Measurements from ENCODE around the gene GADD45A. TPM values are rescaled to one million over a fixed set of nuclear protein-coding genes. Genes with fewer than 3 reads are reported as not detected.
A peak's percentile ranks its signal among the peaks of the same experiment; 100 is the strongest.

The GADD45A gene
- total and polyA plus RNA-seq, 9 of the 15 experiments (the other 6 are each of a cell fraction or from before 2014, with no cell fraction given), result 21.3 to 156 (median 62.1) TPM

GRCh38 chr1:67733681-67734322, 48.8 kb downstream of the GADD45A start (continued):
- TF ChIP-seq MAZ (CRISPR knock-in tag; conservative IDR thresholded peaks at IDR 0.05 in 1 of 2, IDR thresholded peaks at IDR 0.05 in 1 of 2) (peak; percentile 59 to 88; a peak in 3 of 4 replicates), ZNF75A (CRISPR knock-in tag; IDR thresholded peaks at IDR 0.05) (no peak), ZBTB9 (CRISPR knock-in tag; IDR thresholded peaks at IDR 0.05) (peak; percentile 32; the same call in 1 of the 2 replicates), ZBTB43 (CRISPR knock-in tag; IDR thresholded peaks at IDR 0.05) (peak; percentile 79), NFYB (IDR thresholded peaks at IDR 0.05; ENCODE audit: extremely low read depth, insufficient read length) (no peak), TAF9B (IDR thresholded peaks at IDR 0.05; ENCODE audit: partially characterized antibody) (peak; percentile 35), ELF1 (tag; IDR thresholded peaks at IDR 0.05) (peak; percentile 49; the same call in 1 of the 2 replicates), ZNF717 (CRISPR knock-in tag; IDR thresholded peaks at IDR 0.05) (no peak), ATF7 (IDR thresholded peaks at IDR 0.05) (peak; percentile 55), FOXJ2 (tag; IDR thresholded peaks at IDR 0.05) (no peak), ARID1B (IDR thresholded peaks at IDR 0.05) (peak; percentile 99), FOSL1 (tag; conservative IDR thresholded peaks at IDR 0.05) (peak; percentile 73), CTBP1 (IDR thresholded peaks at IDR 0.05; ENCODE audit: borderline replicate concordance) (peak; percentile 83), GABPA (tag; conservative IDR thresholded peaks at IDR 0.05; ENCODE audit: low read depth) (no peak), ASH1L (IDR thresholded peaks at IDR 0.05; ENCODE audit: borderline replicate concordance, low read depth, partially characterized antibody) (no peak), NFE2 (IDR thresholded peaks at IDR 0.05; ENCODE audit: low read depth) (peak; percentile 87), ATF1 (CRISPR knock-in tag; IDR thresholded peaks at IDR 0.05) (no peak), ATF1 (tag; IDR thresholded peaks at IDR 0.05) (peak; percentile 54), TCFL5 (CRISPR knock-in tag; conservative IDR thresholded peaks at IDR 0.05) (no peak)
- TF ChIP-seq, protein P1, sequence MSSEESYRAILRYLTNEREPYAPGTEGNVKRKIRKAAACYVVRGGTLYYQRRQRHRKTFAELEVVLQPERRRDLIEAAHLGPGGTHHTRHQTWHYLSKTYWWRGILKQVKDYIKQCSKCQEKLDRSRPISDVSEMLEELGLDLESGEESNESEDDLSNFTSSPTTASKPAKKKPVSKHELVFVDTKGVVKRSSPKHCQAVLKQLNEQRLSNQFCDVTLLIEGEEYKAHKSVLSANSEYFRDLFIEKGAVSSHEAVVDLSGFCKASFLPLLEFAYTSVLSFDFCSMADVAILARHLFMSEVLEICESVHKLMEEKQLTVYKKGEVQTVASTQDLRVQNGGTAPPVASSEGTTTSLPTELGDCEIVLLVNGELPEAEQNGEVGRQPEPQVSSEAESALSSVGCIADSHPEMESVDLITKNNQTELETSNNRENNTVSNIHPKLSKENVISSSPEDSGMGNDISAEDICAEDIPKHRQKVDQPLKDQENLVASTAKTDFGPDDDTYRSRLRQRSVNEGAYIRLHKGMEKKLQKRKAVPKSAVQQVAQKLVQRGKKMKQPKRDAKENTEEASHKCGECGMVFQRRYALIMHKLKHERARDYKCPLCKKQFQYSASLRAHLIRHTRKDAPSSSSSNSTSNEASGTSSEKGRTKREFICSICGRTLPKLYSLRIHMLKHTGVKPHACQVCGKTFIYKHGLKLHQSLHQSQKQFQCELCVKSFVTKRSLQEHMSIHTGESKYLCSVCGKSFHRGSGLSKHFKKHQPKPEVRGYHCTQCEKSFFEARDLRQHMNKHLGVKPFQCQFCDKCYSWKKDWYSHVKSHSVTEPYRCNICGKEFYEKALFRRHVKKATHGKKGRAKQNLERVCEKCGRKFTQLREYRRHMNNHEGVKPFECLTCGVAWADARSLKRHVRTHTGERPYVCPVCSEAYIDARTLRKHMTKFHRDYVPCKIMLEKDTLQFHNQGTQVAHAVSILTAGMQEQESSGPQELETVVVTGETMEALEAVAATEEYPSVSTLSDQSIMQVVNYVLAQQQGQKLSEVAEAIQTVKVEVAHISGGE (CRISPR knock-in tag; IDR thresholded peaks at IDR 0.05), result peak in 1 of 3 experiments; percentile 66; a peak in 2 of 6 replicates
- TF ChIP-seq, protein P2, sequence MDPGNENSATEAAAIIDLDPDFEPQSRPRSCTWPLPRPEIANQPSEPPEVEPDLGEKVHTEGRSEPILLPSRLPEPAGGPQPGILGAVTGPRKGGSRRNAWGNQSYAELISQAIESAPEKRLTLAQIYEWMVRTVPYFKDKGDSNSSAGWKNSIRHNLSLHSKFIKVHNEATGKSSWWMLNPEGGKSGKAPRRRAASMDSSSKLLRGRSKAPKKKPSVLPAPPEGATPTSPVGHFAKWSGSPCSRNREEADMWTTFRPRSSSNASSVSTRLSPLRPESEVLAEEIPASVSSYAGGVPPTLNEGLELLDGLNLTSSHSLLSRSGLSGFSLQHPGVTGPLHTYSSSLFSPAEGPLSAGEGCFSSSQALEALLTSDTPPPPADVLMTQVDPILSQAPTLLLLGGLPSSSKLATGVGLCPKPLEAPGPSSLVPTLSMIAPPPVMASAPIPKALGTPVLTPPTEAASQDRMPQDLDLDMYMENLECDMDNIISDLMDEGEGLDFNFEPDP (CRISPR knock-in tag; IDR thresholded peaks at IDR 0.05), result no peak
